LNCAP (cell line): ENCODE data around the gene MYCN.

Experiments used
- CTCF ChIP-seq: fragments of 450-650 bp; IDR thresholded peaks from 2 replicates; pipeline ENCODE4 v1.5.1; 2017; ENCODE audit warnings: mild to moderate bottlenecking

The MYCN gene

GRCh38 chr2:15982285-15983044 is 42.1 kb downstream of the MYCN start:
- no peak for TF ChIP-seq CTCF

- no peak for TF ChIP-seq CTCF
Observed at GRCh38 chr2:15983496-15983895, 43.1 kb downstream of the MYCN start.

- no peak for TF ChIP-seq CTCF
Observed at GRCh38 chr2:15984368-15985255, 44.3 kb downstream of the MYCN start.

- no peak for TF ChIP-seq CTCF
Observed at GRCh38 chr2:15985531-15985930, 45.2 kb downstream of the MYCN start.

GRCh38 chr2:15986068-15986560 is 45.8 kb downstream of the MYCN start:
- no peak for TF ChIP-seq CTCF

GRCh38 chr2:15986644-15987043 is 46.3 kb downstream of the MYCN start:
- no peak for TF ChIP-seq CTCF

GRCh38 chr2:15988733-15989132 is 48.4 kb downstream of the MYCN start:
- no peak for TF ChIP-seq CTCF
